Right cardiac atrium (tissue), 5 donors: ENCODE results near the gene TRIM54. TPM values are rescaled to one million over a fixed set of nuclear protein-coding genes. Genes with fewer than 3 reads are reported as not detected.
"Not testable (repeated sequence)": the region's sequence is repeated elsewhere in the genome, so short reads cannot be mapped to it uniquely, and the experiment has no call there.

ENCODE experiments used
- ATAC-seq, 2 donors: fragments of 200-7000 bp; cut with Tn5 transposase; one replicate each; pipeline versions ENCODE4 v1.8.0 to v1.9.1; 2020; ENCODE audit warnings: moderate library complexity in 2 of 2, mild to moderate bottlenecking in 1 of 2
- DNase-seq, 3 donors: peaks; one replicate each; pipeline ENCODE4 v3.0.0-alpha.2; 2020
- H3K27ac ChIP-seq: one replicate; pipeline ENCODE4 v1.5.1; 2013; ENCODE audit warnings: mild to moderate bottlenecking, low read length, control low read depth, moderate library complexity
- H3K27me3 ChIP-seq: one replicate; pipeline ENCODE4 v1.6.1; 2013; ENCODE audit not compliant: control insufficient read depth, insufficient read depth
- H3K4me1 ChIP-seq: one replicate; pipeline ENCODE4 v1.6.1; 2013; ENCODE audit warnings: low read length; ENCODE audit not compliant: control insufficient read depth, insufficient read depth
- H3K4me3 ChIP-seq: one replicate; pipeline ENCODE4 v1.5.1; 2013; ENCODE audit warnings: low read length, control low read depth
- H3K9me3 ChIP-seq: one replicate; pipeline ENCODE4 v1.6.1; 2013; ENCODE audit warnings: low read length; ENCODE audit not compliant: control insufficient read depth
- WGBS: extraction: QIAGEN DNeasy Blood & Tissue Kit; methylation state at CpG from one replicate; pipeline ENCODE4 v1.1.7; 2013; 5-methylcytosine and 5-hydroxymethylcytosine counted together
- intact Hi-C, 4 donors: fragments of 100-400 bp; cut with DNase I; formaldehyde crosslinking; loops; one replicate each; pipeline versions ENCODE4 v1.11.0 to v1.14.0; 2022 to 2023
- polyA plus RNA-seq: library from polyadenylated mRNA; stranded (reverse); fragments of 200-250 nt; gene quantifications from one replicate; pipeline ENCODE4 v1.2.3, GENCODE V29; 2013
- total RNA-seq, 4 donors: library from RNA; stranded (reverse); fragmentation: NEBNext Ultra II Directional; extraction: Animal tissue kit (Norgen Biotek cat#: 25700); gene quantifications; one replicate each; pipeline ENCODE4 v1.2.1, GENCODE V29; 2021
- donor health status: healthy with polysubstance abuse.
- donor health status: DM: no; HTN: yes; CAD: no.
- donor health status: DM: no; HTN: no; CAD: no.
- donor health status: DM: no; HTN: yes; CAD: no; lungs with severe emphysema.
- donor health status: DM: yes; HTN: yes; CAD: no.

TRIM54 gene
- total and polyA plus RNA-seq, 5 donors: 101 to 188 (median 144) TPM

DNA sequence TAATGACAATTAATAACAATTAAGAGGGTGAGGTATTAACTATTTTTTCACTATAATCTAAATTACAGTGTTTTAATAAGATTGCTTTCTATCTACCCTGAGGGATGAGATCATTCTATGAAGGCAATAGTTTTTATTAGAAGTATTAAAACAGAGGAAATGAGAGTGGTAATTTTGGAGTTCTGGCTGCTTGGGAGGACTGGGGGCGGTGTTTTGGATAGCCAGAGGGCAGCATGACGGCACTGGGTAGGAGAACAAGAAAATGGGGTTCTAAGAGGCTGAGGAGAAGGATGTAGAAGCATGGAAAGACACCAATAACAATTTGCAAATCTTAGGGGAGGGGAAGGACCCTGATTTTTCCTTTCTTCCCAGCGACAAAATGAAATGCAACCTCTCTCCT, 12.1 kb upstream of the TRIM54 start:
- no peak overlapping the region for H3K4me3 ChIP-seq
- H3K4me1 ChIP-seq: peaks cover 6% of the 10 kb centered on the region
- no peak for DNase-seq
- no peaks in the 10 kb centered on the region for H3K27me3 ChIP-seq
- ATAC-seq: no peak
- intact Hi-C loops: no loop called here
- WGBS: 72% methylated on average over 3 of the region's 3 CpGs
- H3K9me3 ChIP-seq: no peaks in the 10 kb centered on the region
- no peak overlapping the region for H3K27ac ChIP-seq

GRCh38 chr2:27270670-27271069, 11.6 kb upstream of the TRIM54 start:
- WGBS: 56% methylated on average over 2 of the region's 2 CpGs
- H3K4me3 ChIP-seq: no peak overlapping the region
- peaks cover 6% of the 10 kb centered on the region for H3K4me1 ChIP-seq
- H3K9me3 ChIP-seq: no peaks in the 10 kb centered on the region
- DNase-seq: no peak
- no peak overlapping the region for H3K27ac ChIP-seq
- intact Hi-C loops: no loop called here
- no peak for ATAC-seq
- no peaks in the 10 kb centered on the region for H3K27me3 ChIP-seq

DNA sequence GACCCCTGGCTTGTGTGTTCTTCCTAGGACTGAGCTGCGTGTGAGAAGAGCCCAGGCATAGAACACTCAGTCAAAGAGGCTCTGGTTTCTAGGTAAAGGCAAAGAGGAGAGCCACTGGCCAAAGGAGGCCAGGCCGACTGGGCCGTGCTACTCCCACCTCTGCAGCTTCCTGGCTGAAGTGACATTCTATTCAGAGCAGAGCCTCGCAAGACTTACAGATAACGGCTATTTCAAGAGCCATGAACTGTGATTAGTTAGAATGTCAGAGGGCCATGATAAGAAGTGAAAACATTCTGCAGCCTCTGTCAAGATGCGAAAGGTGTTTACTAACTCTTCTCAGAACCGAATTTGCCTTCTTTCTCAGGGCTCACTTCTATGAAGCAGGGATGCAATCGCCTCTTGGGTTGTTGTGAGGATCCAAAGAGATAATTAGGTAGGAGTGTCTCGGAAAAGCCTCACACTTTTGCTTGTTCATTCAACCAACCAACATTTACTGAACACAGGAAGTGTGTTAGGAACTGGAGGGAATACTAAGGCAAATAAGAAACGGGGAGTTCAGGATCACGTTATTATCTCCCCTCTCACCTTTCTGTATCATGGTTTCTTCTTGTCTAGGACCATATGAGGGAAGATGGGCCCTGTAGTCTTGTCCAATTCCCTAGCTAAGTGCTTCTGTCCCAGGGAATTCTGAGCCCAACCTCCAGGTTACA, 10.4 kb upstream of the TRIM54 start:
- intact Hi-C loops: no loop called here
- peak; percentile 85 to 86 for ATAC-seq
- no peak for DNase-seq
- H3K9me3 ChIP-seq: no peaks in the 10 kb centered on the region
- no peaks in the 10 kb centered on the region for H3K27me3 ChIP-seq
- H3K27ac ChIP-seq: peak overlapping the region; percentile 88
- peaks cover 6% of the 10 kb centered on the region for H3K4me1 ChIP-seq
- 28% methylated on average over 11 of the region's 11 CpGs for WGBS
- no peak overlapping the region for H3K4me3 ChIP-seq

DNA sequence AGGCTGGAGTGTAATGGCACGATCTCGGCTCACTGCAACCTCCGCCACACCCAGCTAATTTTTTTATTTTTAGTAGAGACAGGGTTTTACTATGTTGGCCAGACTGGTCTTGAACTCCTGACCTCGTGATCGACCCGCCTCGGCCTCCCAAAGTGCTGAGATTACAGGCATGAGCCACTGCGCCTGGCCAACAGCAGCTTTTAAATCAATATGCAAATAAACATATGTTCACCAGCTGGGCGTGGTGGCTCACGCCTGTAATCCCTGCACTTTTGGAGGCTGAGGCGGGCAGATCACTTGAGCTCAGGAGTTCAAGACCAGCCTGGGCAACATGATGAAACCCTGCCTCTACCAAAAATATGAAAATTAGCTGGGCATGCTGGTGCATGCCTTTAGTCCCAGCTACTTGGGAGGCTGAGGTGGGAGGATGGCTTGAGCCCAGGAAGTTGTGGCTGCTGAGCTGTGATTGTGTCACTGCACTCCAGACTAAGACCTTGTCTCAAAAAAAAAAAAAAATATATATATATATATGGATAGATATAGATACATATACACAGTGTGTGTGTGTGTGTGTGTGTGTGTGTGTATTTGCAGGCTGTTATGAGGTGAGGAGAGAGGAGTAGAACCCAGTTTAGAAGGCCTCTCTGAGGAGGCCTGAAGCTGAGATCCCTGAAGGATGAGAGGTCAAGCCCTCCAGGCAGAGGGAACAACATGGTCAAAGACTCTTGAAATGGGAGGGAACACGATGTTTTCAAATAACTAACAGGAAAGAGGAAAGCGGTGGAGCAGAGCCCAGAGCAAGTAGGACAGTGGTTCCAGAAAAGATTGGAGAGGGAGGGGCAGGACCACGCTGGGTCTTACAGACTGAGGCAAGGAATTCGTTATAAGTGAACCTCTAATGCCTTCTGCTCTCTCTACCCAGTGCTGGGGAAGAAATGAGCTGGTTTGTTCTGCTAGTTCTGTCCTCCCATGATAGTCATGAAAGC, 9.4 kb upstream of the TRIM54 start:
- H3K4me3 ChIP-seq, H3K27me3 ChIP-seq, DNase-seq, H3K9me3 ChIP-seq, intact Hi-C loops, H3K4me1 ChIP-seq: not testable (repeated sequence)
- H3K27ac ChIP-seq: peak overlapping the region; percentile 88
- 53% methylated on average over 15 of the region's 15 CpGs for WGBS
- ATAC-seq: peak; percentile 40 to 53

DNA sequence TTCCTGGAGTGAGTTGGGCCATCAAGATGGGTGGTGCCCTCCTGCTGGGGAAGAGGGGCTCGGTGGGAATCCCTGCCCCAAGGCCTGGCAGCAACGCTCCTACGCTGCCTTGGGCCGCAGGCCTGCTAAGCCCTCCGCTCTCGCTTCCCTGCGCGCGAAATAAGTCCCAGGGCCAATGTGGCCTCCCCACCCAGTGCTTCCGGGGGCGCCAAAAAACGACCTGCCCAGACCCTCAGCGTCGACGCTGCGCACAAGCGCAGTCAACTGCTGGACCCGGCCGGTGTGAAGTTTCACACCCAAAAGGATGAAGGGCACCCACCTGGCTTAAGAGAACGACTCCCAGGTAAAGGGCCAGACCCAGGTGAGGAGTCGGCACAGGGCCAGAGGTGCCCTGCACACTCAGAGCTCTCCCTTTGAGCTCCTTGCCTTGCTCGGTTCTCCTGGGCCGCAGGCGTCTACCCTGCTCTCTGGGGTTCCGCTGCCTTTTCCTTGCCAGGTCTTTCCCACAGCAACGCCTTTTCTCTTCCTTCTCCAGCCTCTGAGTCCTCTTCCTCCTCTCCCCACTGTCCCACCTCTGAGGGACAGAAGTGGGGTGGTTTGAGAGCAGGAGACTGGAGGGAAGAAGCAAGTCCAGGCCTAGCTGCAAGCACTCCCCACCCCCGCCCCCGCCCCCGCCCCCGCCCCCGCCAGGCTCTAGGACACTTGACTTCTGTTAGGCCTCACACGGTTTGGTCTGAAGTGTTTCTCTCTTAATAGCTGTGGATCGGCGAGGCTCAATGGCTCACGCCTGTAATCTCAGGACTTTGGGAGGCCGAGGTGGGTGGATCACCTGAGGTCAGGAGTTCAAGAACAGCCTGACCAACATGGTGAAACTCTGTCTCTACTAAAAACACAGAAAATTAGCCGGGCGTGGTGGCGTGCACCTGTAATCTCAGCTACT, 6.7 kb upstream of the TRIM54 start, which contains the start of gene DNAJC5G:
Gene DNAJC5G (plus strand): TSS at position 223 of the 940 bp plus-strand sequence. CDS start 1,296 bp downstream, outside the sequence.
- intact Hi-C loops: no loop called here
- no peaks in the 10 kb centered on the region for H3K27me3 ChIP-seq
- DNase-seq: no peak
- 79% methylated on average over 39 of the region's 39 CpGs for WGBS
- no peaks in the 10 kb centered on the region for H3K9me3 ChIP-seq
- no peak within 1 kb of the TSS for H3K4me3 ChIP-seq
- peaks cover 6% of the 10 kb centered on the region for H3K4me1 ChIP-seq
- no peak within 1 kb of the TSS for H3K27ac ChIP-seq
- no peak for ATAC-seq

- intact Hi-C loops: no loop called here
- 77% methylated on average over 1 of the region's 1 CpG for WGBS
- ATAC-seq (no peak), DNase-seq (no peak)
- Histone ChIP-seq H3K27ac (no peak overlapping the region), H3K27me3 (no peaks in the 10 kb centered on the region), H3K9me3 (no peaks in the 10 kb centered on the region), H3K4me1 (no peaks in the 10 kb centered on the region), H3K4me3 (no peak overlapping the region)
These were observed 4.2 kb upstream of the TRIM54 start for GRCh38 chr2:27278010-27278409.

- 76% methylated on average over 3 of the region's 3 CpGs for WGBS
- intact Hi-C loops: loop anchor here in 3 of 4 donors (5.0 to 10.0 kb wide), 3 partner anchors 34 to 186 kb away; no protein-coding TSS in a partner anchor
- no peaks in the 10 kb centered on the region for H3K27me3 ChIP-seq
- H3K4me3 ChIP-seq: no peak overlapping the region
- H3K4me1 ChIP-seq: no peaks in the 10 kb centered on the region
- ATAC-seq (no peak), DNase-seq (no peak)
- H3K9me3 ChIP-seq: no peaks in the 10 kb centered on the region
- peak overlapping the region; percentile 4 for H3K27ac ChIP-seq
These were observed 1.4 kb upstream of the TRIM54 start for GRCh38 chr2:27280826-27281225.

- Histone ChIP-seq H3K9me3 (no peaks in the 10 kb centered on the region), H3K4me1 (no peaks in the 10 kb centered on the region), H3K27ac (peak overlapping the region; percentile 99), H3K4me3 (no peak overlapping the region), H3K27me3 (no peaks in the 10 kb centered on the region)
- 52% methylated on average over 3 of the region's 3 CpGs for WGBS
- ATAC-seq (no peak), DNase-seq (no peak)
- intact Hi-C loops: loop anchor here in 3 of 4 donors (5.0 to 10.0 kb wide), 3 partner anchors 34 to 187 kb away; no protein-coding TSS in a partner anchor
These were observed 787 bp upstream of the TRIM54 start for GRCh38 chr2:27281442-27281841.

DNA sequence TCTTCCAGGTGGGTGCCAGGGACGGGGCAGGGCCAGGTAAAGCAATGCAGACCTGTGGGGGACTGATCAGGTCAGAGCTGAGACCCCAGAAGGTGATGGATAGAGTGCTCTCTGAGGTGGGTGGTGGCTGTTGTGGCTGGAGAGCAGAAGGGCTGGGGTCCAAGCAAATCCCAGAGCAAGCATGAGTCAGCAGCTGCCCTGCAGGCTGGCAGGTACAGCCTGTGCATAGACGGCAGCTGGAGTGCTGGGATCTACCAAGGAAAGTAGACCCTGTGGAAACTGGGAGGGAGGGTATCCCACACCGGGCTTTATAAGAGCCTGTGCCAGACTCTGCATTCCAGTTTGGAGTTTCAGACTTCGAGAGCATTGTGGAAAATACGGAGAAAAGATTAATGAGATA, 663 bp downstream of the TRIM54 start:
- 24% methylated on average over 5 of the region's 5 CpGs for WGBS
- Histone ChIP-seq H3K27me3 (no peaks in the 10 kb centered on the region), H3K4me3 (peak overlapping the region; percentile 62), H3K27ac (peak overlapping the region; percentile 99), H3K4me1 (peaks cover under 1% of the 10 kb centered on the region), H3K9me3 (no peaks in the 10 kb centered on the region)
- no peak for DNase-seq
- ATAC-seq: peak; percentile 54 to 62
- intact Hi-C loops: loop anchor here in 3 of 4 donors (5.0 to 10.0 kb wide), 3 partner anchors 36 to 188 kb away; no protein-coding TSS in a partner anchor

GRCh38 chr2:27284996-27285395, 2.8 kb downstream of the TRIM54 start:
- peaks cover 2% of the 10 kb centered on the region for H3K4me1 ChIP-seq
- no peaks in the 10 kb centered on the region for H3K9me3 ChIP-seq
- H3K27ac ChIP-seq: peak overlapping the region; percentile 7
- intact Hi-C loops: loop anchor here in 3 of 4 donors (5.0 to 10.0 kb wide), 3 partner anchors 38 to 190 kb away; no protein-coding TSS in a partner anchor
- 87% methylated on average over 1 of the region's 1 CpG for whole genome bisulfite sequencing
- ATAC-seq (no peak), DNase-seq (no peak)
- H3K4me3 ChIP-seq: peak overlapping the region; percentile 62
- H3K27me3 ChIP-seq: no peaks in the 10 kb centered on the region
